Islet of Langerhans (tissue), 1 donor: ENCODE results near the gene TBC1D22A.

Experiments
- FAIRE-seq: peaks from one replicate; lab custom pipeline; 2011; peaks lifted over from hg19 to GRCh38; lab: Jason Lieb, UNC

TBC1D22A gene

GRCh38 chr22:47191671-47192650, 429.5 kb downstream of the TBC1D22A start:
- FAIRE-seq = no peak

- FAIRE-seq = no peak
Measured at GRCh38 chr22:47192651-47193437, 430.4 kb downstream of the TBC1D22A start.

- no peak for FAIRE-seq
Measured at GRCh38 chr22:47193606-47194329, 431.3 kb downstream of the TBC1D22A start.

GRCh38 chr22:47194476-47195155, 432.2 kb downstream of the TBC1D22A start:
- FAIRE-seq = no peak

- FAIRE-seq = no peak
Measured at GRCh38 chr22:47195156-47195483, 432.7 kb downstream of the TBC1D22A start.

- no peak for FAIRE-seq
Measured at GRCh38 chr22:47195484-47196165, 433.2 kb downstream of the TBC1D22A start.

- FAIRE-seq = no peak
Measured at GRCh38 chr22:47196166-47196849, 433.9 kb downstream of the TBC1D22A start.

GRCh38 chr22:47196881-47197772, 434.7 kb downstream of the TBC1D22A start:
- FAIRE-seq = no peak

GRCh38 chr22:47197773-47198500, 435.5 kb downstream of the TBC1D22A start:
- no peak for FAIRE-seq

GRCh38 chr22:47198801-47199251, 436.4 kb downstream of the TBC1D22A start:
- no peak for FAIRE-seq

- FAIRE-seq = no peak
Measured at GRCh38 chr22:47199261-47199978, 437.0 kb downstream of the TBC1D22A start.

- no peak for FAIRE-seq
Measured at GRCh38 chr22:47199979-47200272, 437.5 kb downstream of the TBC1D22A start.

GRCh38 chr22:47200273-47201051, 438.0 kb downstream of the TBC1D22A start:
- FAIRE-seq = no peak

- FAIRE-seq = no peak
Measured at GRCh38 chr22:47201186-47201995, 438.9 kb downstream of the TBC1D22A start.

GRCh38 chr22:47201996-47202818, 439.8 kb downstream of the TBC1D22A start:
- no peak for FAIRE-seq
